Rectal smooth muscle tissue (tissue), 1 donor: ENCODE data around the gene SMC2.
A peak's percentile ranks its signal among the peaks of the same experiment; 100 is the strongest.

ENCODE experiments used
- H3K27ac ChIP-seq: one replicate; pipeline ENCODE4 v1.7.0; 2013; ENCODE audit warnings: low read depth, low read length, inconsistent platforms
- H3K27me3 ChIP-seq: one replicate; pipeline ENCODE4 v1.7.0; 2013; ENCODE audit warnings: low read length; ENCODE audit not compliant: control insufficient read depth, insufficient read depth
- H3K36me3 ChIP-seq: one replicate; pipeline ENCODE4 v1.7.0; 2013; ENCODE audit warnings: low read length; ENCODE audit not compliant: control insufficient read depth, insufficient read depth
- H3K4me1 ChIP-seq: one replicate; pipeline ENCODE4 v1.7.0; 2013; ENCODE audit warnings: low read length; ENCODE audit not compliant: control insufficient read depth, insufficient read depth
- H3K4me3 ChIP-seq: one replicate; pipeline ENCODE4 v1.7.0; 2013; ENCODE audit warnings: low read length
- H3K9ac ChIP-seq: one replicate; pipeline ENCODE4 v1.7.0; 2013; ENCODE audit warnings: low read length

SMC2 gene

DNA sequence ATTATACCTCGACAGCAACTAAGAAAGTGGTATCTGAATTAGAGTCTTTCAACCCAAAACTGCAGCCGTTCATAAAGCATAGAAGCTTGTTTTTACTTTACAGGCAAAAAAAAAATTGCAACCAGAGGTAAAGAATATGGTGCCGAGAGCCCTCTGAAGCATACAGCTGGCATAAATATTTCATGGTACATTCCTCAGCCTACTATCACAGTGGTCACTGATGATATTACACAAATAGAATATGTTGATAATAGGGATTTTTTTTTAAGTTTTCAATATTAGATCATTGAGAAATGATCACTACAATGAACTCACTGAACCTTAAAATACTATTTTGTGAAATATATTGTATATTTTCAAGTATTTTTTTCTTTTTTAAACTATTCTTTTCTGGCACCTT is 6.2 kb upstream of the SMC2 start:
- no peak overlapping the region for H3K4me3 ChIP-seq
- no peak overlapping the region for H3K9ac ChIP-seq
- no peaks in the 10 kb centered on the region for H3K27me3 ChIP-seq
- no peaks in the 10 kb centered on the region for H3K36me3 ChIP-seq
- H3K27ac ChIP-seq = no peak overlapping the region
- peaks cover 17% of the 10 kb centered on the region for H3K4me1 ChIP-seq

DNA sequence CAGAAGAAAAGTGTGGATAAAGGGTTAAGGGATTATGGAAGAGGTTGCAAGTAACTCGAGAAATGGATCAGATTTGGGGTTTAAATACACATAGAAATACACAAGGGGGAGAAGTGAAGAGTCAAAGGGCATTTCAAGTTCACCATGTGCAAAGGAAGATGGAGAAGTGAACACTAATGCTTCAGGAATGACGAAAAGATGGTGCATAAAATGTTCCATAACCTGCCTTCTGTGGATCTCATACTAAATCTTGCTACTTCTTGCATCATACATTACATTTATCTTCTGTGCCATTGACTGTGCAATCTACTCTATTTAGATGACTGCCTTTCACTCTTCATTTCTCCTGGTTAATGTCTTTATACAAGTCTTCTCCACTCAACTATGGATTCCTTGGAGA is 5.7 kb upstream of the SMC2 start:
- Histone ChIP-seq H3K27me3 (no peaks in the 10 kb centered on the region), H3K36me3 (no peaks in the 10 kb centered on the region), H3K9ac (no peak overlapping the region), H3K4me3 (no peak overlapping the region), H3K4me1 (peaks cover 19% of the 10 kb centered on the region), H3K27ac (no peak overlapping the region)

DNA sequence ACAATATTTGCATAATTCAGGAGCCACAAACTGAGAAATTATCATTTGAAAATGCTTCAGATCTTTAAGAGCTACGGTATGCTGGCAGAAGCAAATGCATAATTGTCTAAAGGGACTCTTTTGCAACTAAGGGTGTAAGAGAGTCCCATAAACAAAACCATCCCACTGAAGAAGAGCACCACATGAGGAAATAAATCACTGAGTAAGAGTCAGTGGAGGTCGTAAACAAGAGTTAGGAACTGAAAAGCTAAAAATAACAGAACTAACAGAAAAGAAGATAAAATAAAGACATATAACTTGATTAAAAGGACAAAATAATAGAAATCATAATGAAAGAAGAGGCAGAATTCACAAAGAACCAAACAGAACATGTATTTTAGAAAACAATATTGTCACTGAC is 3.5 kb upstream of the SMC2 start:
- Histone ChIP-seq H3K27me3 (no peaks in the 10 kb centered on the region), H3K27ac (peak overlapping the region; percentile 94), H3K4me3 (peak overlapping the region; percentile 14), H3K4me1 (peaks cover 21% of the 10 kb centered on the region), H3K9ac (no peak overlapping the region), H3K36me3 (no peaks in the 10 kb centered on the region)

DNA sequence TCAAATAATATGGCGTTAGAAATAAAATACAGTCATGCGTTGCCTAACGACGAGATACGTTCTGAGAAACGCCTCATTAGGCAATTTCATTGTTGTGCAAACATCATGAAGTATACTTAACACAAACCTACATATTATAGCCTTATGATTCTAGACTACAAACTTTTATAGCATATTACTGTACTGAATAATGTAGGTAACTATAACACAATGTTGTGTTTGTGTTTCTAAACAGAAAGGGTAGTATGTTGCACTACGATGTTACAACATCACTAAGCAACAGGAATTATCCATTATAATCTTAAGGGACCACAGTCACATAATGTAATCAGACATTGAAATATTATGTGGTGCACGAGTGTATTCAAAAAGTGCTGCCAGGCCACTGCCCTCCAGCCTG is 3.0 kb upstream of the SMC2 start:
- H3K4me1 ChIP-seq = peaks cover 19% of the 10 kb centered on the region
- peak overlapping the region; percentile 94 for H3K27ac ChIP-seq
- H3K4me3 ChIP-seq = no peak overlapping the region
- no peak overlapping the region for H3K9ac ChIP-seq
- no peaks in the 10 kb centered on the region for H3K27me3 ChIP-seq
- no peaks in the 10 kb centered on the region for H3K36me3 ChIP-seq

DNA sequence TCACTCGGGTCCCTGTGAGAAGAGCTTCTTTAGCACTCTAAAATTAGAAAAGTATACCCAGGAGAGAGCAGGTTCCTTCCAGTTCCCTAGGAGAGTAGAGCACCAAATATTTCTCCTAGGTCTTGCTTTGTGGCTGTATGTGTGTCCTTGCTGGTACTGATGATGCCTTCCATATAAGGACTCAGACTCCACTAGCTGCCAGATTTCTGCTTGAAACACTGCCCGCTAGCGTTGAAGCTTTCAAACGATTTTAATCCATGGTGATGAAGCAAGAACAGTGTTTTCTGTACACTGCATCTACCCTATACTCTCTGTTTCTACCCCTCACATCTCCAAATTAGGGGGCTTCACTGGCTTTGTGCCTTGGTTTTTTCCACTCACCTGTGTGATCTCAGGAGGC is 2.4 kb upstream of the SMC2 start:
- peaks cover 19% of the 10 kb centered on the region for H3K4me1 ChIP-seq
- no peak overlapping the region for H3K4me3 ChIP-seq
- H3K36me3 ChIP-seq = no peaks in the 10 kb centered on the region
- H3K27ac ChIP-seq = peak overlapping the region; percentile 94
- no peak overlapping the region for H3K9ac ChIP-seq
- no peaks in the 10 kb centered on the region for H3K27me3 ChIP-seq

DNA sequence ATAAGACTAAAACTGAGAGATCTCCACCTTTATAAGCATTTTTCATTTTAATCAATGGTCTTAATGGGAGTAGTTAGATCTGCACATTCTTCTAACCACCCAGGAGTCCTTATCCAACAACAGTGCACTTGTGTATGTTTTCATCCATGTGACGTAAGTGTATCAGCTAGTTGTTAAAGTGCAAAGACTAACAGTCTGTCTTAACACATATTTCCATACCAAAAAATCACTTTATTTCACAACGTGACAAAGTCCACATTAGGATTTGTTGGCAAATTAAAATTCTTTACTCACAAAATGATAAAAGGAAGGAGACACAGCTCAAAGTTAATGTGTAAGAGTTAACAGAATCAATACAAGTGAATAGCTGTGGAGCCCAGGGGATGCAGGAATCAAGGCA is 1.9 kb upstream of the SMC2 start:
- Histone ChIP-seq H3K9ac (no peak overlapping the region), H3K4me1 (peaks cover 19% of the 10 kb centered on the region), H3K4me3 (no peak overlapping the region), H3K27me3 (no peaks in the 10 kb centered on the region), H3K27ac (peak overlapping the region; percentile 94), H3K36me3 (no peaks in the 10 kb centered on the region)

DNA sequence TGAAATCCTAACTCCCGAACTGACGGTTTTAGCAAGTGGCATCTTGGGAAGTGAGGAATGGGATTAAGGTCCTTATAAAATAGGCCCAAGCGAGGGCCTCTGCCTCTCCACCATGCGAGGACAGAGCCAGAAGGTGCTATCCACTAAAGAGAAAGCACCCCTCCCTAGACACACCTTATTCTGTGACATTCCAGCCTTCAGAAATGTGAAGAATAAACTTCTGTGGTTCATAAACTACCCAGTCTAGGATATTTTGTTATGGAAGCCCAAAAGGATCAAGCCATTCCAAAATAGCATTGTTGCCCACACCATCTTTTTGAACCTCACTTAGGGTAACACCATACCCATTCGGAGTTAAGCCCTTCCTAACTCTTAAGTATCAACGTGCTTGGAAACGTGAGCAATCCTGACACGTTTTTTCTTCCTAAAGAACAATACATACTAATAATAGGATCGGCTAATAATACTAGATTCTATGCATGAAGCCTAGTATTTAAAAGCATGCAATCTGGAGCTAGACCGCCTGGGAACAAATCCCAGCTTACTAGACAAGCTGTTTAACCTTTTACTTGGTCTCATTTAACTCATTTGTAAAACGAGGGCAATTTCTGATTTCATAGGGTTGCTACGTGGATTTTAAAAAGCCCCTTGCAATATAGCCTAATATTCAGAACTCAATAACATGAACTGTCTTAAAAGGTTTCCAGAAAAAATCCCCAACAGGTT is 1.1 kb upstream of the SMC2 start:
- H3K36me3 ChIP-seq = no peaks in the 10 kb centered on the region
- peak overlapping the region; percentile 94 for H3K27ac ChIP-seq
- H3K4me1 ChIP-seq = peaks cover 19% of the 10 kb centered on the region
- peak overlapping the region; percentile 88 for H3K4me3 ChIP-seq
- H3K27me3 ChIP-seq = no peaks in the 10 kb centered on the region
- H3K9ac ChIP-seq = peak overlapping the region; percentile 56

DNA sequence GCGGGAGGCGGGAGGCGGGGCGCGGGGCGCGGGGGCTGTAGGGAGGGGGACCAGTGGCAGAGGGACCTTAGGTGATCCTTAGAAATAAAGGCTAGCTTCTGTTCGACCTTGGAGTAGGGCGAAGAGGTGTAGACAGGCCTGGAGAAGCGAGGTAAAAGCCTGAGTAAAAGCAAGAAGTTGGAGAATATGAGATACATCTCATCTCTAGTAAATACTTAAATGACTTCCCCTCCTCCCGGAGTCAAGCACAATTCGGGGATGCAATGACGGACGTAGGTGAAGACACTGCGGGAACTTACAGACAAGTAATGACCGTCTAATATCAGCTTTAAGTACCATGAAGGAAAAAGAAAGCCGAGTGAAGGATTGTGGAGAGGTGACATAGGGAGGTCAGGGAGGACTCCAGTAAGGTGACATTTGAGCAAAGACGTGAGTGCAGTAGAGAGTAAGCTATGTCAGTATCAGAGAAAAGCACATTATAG is 466 bp downstream of the SMC2 start:
- no peak overlapping the region for H3K9ac ChIP-seq
- H3K27me3 ChIP-seq = no peaks in the 10 kb centered on the region
- peak overlapping the region; percentile 21 for H3K27ac ChIP-seq
- peaks cover 19% of the 10 kb centered on the region for H3K4me1 ChIP-seq
- H3K36me3 ChIP-seq = no peaks in the 10 kb centered on the region
- peak overlapping the region; percentile 66 for H3K4me3 ChIP-seq

DNA sequence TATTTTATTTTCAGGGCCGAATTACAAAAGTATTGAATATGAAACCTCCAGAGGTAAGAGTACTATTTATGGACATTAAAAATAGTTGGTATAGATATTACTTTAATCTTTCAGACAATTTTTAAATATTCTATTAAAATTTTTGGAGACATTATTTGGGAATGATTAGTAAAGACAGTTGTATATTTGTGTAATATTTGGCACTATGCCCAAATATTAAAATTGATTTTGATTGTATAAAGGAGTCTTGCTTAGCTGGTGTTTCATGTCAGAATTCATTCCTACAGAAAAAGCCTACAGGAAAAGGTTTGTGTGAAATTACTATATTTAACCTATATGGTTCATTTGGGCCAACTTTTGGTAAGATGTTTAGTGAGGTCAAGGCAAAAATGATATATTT is 5.5 kb downstream of the SMC2 start:
- H3K27me3 ChIP-seq = no peaks in the 10 kb centered on the region
- peaks cover 2% of the 10 kb centered on the region for H3K4me1 ChIP-seq
- no peak overlapping the region for H3K4me3 ChIP-seq
- peaks cover 3% of the 10 kb centered on the region for H3K36me3 ChIP-seq
- no peak overlapping the region for H3K27ac ChIP-seq
- H3K9ac ChIP-seq = no peak overlapping the region

DNA sequence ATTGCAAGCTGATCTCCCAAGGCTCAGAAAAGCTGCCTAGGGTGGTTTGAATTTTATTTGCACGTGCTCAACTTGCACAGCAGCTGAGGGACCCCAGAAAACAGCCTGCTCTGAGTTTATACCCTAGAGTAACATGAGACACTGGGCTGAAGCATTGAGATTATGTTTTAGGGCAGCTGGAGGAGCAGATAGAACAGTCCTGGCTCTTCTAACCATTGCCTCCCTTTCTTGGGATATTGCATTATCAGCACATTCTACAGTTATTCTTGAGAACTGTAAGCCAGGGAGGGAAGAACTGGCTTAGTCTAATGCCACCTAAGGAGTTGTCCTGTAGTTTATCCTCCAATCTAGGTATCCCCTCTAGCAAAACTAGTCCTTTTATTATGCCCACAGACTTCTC is 10.3 kb downstream of the SMC2 start:
- Histone ChIP-seq H3K36me3 (peaks cover 3% of the 10 kb centered on the region), H3K4me3 (no peak overlapping the region), H3K27ac (no peak overlapping the region), H3K9ac (no peak overlapping the region), H3K4me1 (no peaks in the 10 kb centered on the region), H3K27me3 (no peaks in the 10 kb centered on the region)

DNA sequence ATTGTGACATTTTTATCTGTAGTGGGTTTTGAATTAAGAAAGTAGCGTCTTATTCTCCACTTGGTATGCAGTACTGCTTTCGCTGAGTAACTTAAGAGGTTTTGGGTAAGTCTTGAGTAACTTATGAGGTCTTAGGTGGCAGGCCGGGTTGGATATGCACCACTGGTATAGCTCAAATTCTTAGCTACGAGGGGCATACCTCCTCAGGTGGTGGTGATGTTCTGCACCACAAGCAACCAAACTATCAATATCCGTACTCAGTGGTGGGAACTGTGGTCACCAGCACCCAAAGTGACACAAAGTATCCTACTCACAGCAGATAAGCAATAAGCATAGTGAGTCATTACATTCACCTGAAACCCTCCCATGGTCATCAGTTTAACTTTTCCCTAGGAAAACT is 13.7 kb downstream of the SMC2 start:
- Histone ChIP-seq H3K27ac (no peak overlapping the region), H3K4me3 (no peak overlapping the region), H3K27me3 (no peaks in the 10 kb centered on the region), H3K36me3 (no peaks in the 10 kb centered on the region), H3K4me1 (no peaks in the 10 kb centered on the region), H3K9ac (no peak overlapping the region)

DNA sequence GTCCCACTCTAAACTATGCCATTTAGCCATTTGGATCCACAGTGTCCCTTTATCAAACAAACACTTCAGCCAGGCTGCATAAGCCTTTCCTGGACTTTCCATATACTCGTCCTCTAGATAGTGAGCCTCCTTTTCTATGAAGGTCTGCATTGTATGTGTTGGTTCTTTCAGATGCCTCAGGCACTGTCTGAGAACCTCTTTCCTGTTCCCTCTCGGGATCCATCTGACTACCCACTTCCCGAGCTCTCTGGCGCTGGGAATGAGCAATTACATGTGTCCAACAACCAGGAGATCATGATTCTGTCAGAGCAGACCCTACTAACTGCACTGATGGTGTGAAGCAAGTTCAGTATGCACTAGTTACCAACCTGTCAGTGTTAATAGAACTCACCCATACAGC is 14.2 kb downstream of the SMC2 start:
- Histone ChIP-seq H3K36me3 (no peaks in the 10 kb centered on the region), H3K4me1 (no peaks in the 10 kb centered on the region), H3K27me3 (no peaks in the 10 kb centered on the region), H3K27ac (no peak overlapping the region), H3K4me3 (no peak overlapping the region), H3K9ac (no peak overlapping the region)

DNA sequence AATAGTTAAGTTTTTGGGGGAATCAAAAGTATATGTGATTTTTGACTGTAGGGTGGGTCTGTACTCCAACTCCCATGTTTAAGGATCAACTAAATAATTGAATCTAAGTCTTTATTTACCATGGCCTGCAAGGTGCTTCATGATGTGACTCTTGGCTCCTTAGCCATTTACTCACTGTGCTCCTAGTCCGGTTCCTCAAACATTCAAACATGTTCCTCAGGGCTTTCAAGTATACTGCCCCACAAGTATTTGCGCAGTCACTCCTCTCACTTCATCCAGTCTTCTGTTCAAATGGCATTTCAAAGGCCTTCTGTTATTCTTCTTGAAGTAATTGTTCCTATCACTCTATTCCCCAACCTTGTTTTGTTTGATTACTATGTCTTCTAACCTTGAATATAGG is 16.4 kb downstream of the SMC2 start:
- Histone ChIP-seq H3K4me1 (no peaks in the 10 kb centered on the region), H3K27ac (no peak overlapping the region), H3K27me3 (no peaks in the 10 kb centered on the region), H3K4me3 (no peak overlapping the region), H3K9ac (no peak overlapping the region), H3K36me3 (peaks cover 4% of the 10 kb centered on the region)
